HepG2 (cell line): Measurements from ENCODE around the gene LASP1. TPM values are rescaled to one million over a fixed set of nuclear protein-coding genes. Genes with fewer than 3 reads are reported as not detected.

Experiments
- BRCA1 ChIP-seq: sonication (generic); formaldehyde crosslinking; IDR thresholded peaks from 2 replicates; pipeline ENCODE4 v1.4.0; 2020; ENCODE audit warnings: missing genetic modification reagents
- CCDC6 ChIP-seq: sonication (generic); formaldehyde crosslinking; IDR thresholded peaks from 2 replicates; pipeline ENCODE4 v1.8.1; 2022; ENCODE audit warnings: mild to moderate bottlenecking, missing genetic modification reagents, moderate library complexity
- DMTF1 ChIP-seq: sonication (generic); formaldehyde crosslinking; IDR thresholded peaks from 2 replicates; pipeline ENCODE4 v1.4.0; 2020; ENCODE audit warnings: mild to moderate bottlenecking, missing genetic modification reagents
- ETS1 ChIP-seq: sonication (generic); formaldehyde crosslinking; IDR thresholded peaks from 2 replicates; pipeline ENCODE4 v1.4.0; 2020; ENCODE audit warnings: missing genetic modification reagents
- MYPOP ChIP-seq: sonication (generic); formaldehyde crosslinking; IDR thresholded peaks from 2 replicates; pipeline ENCODE4 v1.8.1; 2023; ENCODE audit warnings: mild to moderate bottlenecking, moderate library complexity, missing genetic modification reagents
- NFE2L1 ChIP-seq: sonication (generic); formaldehyde crosslinking; IDR thresholded peaks from 2 replicates; pipeline ENCODE4 v1.4.0; 2020; ENCODE audit warnings: missing genetic modification reagents, mild to moderate bottlenecking, borderline replicate concordance
- THAP11 ChIP-seq: IDR thresholded peaks from 2 replicates; pipeline ENCODE4 v1.6.1; 2016; ENCODE audit warnings: missing biosample characterization, missing genetic modification reagents
- TSC22D2 ChIP-seq: sonication (generic); formaldehyde crosslinking; IDR thresholded peaks from 2 replicates; pipeline ENCODE4 v1.5.1; 2020; ENCODE audit warnings: missing genetic modification reagents, mild to moderate bottlenecking, borderline replicate concordance
- ZBTB42 ChIP-seq: sonication (generic); formaldehyde crosslinking; IDR thresholded peaks from 2 replicates; pipeline ENCODE4 v1.5.0; 2020; ENCODE audit warnings: mild to moderate bottlenecking, missing genetic modification reagents
- ZFAT ChIP-seq: sonication (generic); formaldehyde crosslinking; conservative IDR thresholded peaks from 2 replicates; pipeline ENCODE4 v1.8.1; 2023; ENCODE audit warnings: missing genetic modification reagents, inconsistent platforms
- ZIK1 ChIP-seq: sonication (generic); formaldehyde crosslinking; IDR thresholded peaks from 2 replicates; pipeline ENCODE4 v1.5.0; 2020; ENCODE audit warnings: mild to moderate bottlenecking, low read depth, missing genetic modification reagents, borderline replicate concordance
- ZNF160 ChIP-seq: sonication (generic); formaldehyde crosslinking; IDR thresholded peaks from 2 replicates; pipeline ENCODE4 v1.8.0; 2022; ENCODE audit warnings: mild to moderate bottlenecking, inconsistent platforms, missing genetic modification reagents
- ZNF552 ChIP-seq: sonication (generic); formaldehyde crosslinking; IDR thresholded peaks from 2 replicates; pipeline ENCODE4 v1.9.0; 2022; ENCODE audit warnings: missing genetic modification reagents, mild to moderate bottlenecking, borderline replicate concordance
- ZNF639 ChIP-seq: conservative IDR thresholded peaks from 2 replicates; pipeline ENCODE4 v1.6.1; 2018; ENCODE audit warnings: missing genetic modification reagents
- ZNF800 ChIP-seq: sonication (generic); formaldehyde crosslinking; IDR thresholded peaks from 2 replicates; pipeline ENCODE4 v1.4.0; 2020; ENCODE audit warnings: missing genetic modification reagents
- ZSCAN25 ChIP-seq: sonication (generic); formaldehyde crosslinking; IDR thresholded peaks from 2 replicates; pipeline ENCODE4 v1.8.0; 2022; ENCODE audit warnings: mild to moderate bottlenecking, missing genetic modification reagents
- polyA plus RNA-seq, 8 experiments: library from polyadenylated mRNA; depleted of rRNA in 3 of 8; stranded (reverse) in 7 of 8; unstranded in 1 of 8; fragments of >200 nt; fragmentation: Illumina TruSeq in 4 of 8; extraction: Trizol in 4 of 8; gene quantifications; 2 replicates each; pipeline versions ENCODE4 v1.2.1 to v1.2.3, GENCODE V29; 2011 to 2016; ENCODE audit warnings: low read depth in 4 of 8, missing spikeins in 1 of 8, mixed read lengths in 1 of 8; ENCODE audit not compliant: insufficient read depth in 1 of 8
- total RNA-seq, 5 experiments: library from RNA; depleted of rRNA; stranded (reverse); fragments of >200 nt; fragmentation: Illumina TruSeq; extraction: Trizol; gene quantifications; 2 replicates each; pipeline ENCODE4 v1.2.3, GENCODE V29; 2016; ENCODE audit warnings: low read depth in 1 of 5
- TF ChIP-seq, protein P1 (sequence below): sonication (generic); formaldehyde crosslinking; IDR thresholded peaks from 2 replicates; pipeline ENCODE4 v1.4.0; 2020; ENCODE audit warnings: missing genetic modification reagents

LASP1 gene
- total and polyA plus RNA-seq, 2 of the 13 experiments (the other 11 are each of a cell fraction or from before 2014, with no cell fraction given), result 70.1 to 97.0 TPM

GRCh38 chr17:38869526-38870258 is at the start of gene LASP1 (continued):
- TF ChIP-seq ZNF639 (CRISPR knock-in tag) (0 out of 2 replicates have a peak, but pooled peaks have one; percentile 6), THAP11 (CRISPR knock-in tag) (0 out of 2 replicates have a peak, but pooled peaks have one; percentile 35), ZNF552 (CRISPR knock-in tag) (no peak; the same call in 1 of the 2 replicates), TSC22D2 (0 out of 2 replicates have a peak, but pooled peaks have one; percentile 71), ETS1 (CRISPR knock-in tag) (no peak), DMTF1 (no peak), NFE2L1 (peak; percentile 20; the same call in 1 of the 2 replicates), MYPOP (CRISPR knock-in tag) (no peak; the same call in 1 of the 2 replicates), ZIK1 (CRISPR knock-in tag) (peak; percentile 93), ZFAT (CRISPR knock-in tag) (no peak), CCDC6 (CRISPR knock-in tag) (no peak), ZBTB42 (CRISPR knock-in tag) (peak; percentile 86; the same call in 1 of the 2 replicates), BRCA1 (CRISPR knock-in tag) (no peak), ZSCAN25 (CRISPR knock-in tag) (no peak), ZNF800 (no peak; the same call in 1 of the 2 replicates), ZNF160 (CRISPR knock-in tag) (peak; percentile 95; the same call in 1 of the 2 replicates)
- TF ChIP-seq, protein P1, sequence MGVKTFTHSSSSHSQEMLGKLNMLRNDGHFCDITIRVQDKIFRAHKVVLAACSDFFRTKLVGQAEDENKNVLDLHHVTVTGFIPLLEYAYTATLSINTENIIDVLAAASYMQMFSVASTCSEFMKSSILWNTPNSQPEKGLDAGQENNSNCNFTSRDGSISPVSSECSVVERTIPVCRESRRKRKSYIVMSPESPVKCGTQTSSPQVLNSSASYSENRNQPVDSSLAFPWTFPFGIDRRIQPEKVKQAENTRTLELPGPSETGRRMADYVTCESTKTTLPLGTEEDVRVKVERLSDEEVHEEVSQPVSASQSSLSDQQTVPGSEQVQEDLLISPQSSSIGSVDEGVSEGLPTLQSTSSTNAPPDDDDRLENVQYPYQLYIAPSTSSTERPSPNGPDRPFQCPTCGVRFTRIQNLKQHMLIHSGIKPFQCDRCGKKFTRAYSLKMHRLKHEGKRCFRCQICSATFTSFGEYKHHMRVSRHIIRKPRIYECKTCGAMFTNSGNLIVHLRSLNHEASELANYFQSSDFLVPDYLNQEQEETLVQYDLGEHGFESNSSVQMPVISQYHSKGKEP (CRISPR knock-in tag), result peak; percentile 69; the same call in 1 of the 2 replicates
